ENCODE data around the gene SERINC5.

The SERINC5 gene

GRCh38 chr5:80083101-80083890 is 172.6 kb downstream of the SERINC5 start:
- DNase-seq: peak; percentile 30

- peak; percentile 29 for DNase-seq
These were observed 173.1 kb downstream of the SERINC5 start for GRCh38 chr5:80082731-80083100.

- DNase-seq: no peak
These were observed 173.6 kb downstream of the SERINC5 start for GRCh38 chr5:80082281-80082680.

DNA sequence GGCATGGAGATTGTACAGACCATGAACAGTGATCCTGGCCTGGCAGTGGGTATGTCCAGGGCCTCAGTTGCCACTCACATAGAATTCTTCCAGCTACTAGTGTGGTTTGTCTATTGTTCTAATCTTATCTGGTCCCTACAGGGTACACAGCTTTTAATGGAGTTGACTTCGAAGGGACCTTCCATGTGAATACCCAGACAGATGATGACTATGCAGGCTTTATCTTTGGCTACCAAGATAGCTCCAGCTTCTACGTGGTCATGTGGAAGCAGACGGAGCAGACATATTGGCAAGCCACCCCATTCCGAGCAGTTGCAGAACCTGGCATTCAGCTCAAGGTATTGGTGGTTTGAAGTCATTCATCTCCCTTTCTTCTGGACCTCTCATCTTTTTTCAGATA is 176.9 kb downstream of the SERINC5 start:
- DNase-seq: no peak

- no peak for DNase-seq
These were observed 178.7 kb downstream of the SERINC5 start for GRCh38 chr5:80077051-80077714.

DNA sequence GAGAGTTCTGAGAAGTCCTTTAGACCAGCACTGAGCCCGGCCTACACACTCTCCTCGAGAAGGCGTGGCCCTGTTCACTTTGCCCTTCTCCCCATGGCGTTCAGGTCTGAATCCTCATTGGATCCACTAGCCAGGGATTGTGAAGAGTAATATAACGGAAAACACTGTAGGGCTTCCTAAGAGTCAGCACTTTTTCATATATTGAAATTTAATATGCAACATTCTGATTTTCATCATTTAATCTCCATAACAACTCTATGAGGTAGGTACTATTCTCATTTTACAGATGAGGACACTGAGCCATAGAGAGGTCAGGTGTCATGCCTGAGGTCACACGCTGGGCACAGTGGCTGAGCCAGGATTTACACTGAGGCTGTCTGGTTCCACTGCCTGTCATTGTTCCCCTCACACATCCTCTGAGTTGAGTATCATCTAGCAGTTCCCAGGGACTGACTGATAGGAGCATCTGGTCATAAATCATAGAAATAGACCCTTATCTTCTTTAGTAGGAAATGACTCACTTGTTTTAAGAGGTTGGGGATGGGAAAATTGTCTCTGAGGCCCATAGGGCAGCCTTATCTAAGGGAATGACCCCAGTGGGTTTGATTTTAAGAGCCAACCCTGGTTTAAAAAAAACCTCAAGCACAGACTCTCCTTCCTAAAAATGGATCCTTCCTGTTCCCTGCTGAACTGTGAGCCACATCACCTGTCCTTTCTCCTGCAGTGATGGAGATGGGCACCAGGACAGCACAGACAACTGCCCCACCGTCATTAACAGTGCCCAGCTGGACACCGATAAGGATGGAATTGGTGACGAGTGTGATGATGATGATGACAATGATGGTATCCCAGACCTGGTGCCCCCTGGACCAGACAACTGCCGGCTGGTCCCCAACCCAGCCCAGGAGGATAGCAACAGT is 179.5 kb downstream of the SERINC5 start:
- no peak for DNase-seq

GRCh38 chr5:80072103-80073073 is 183.5 kb downstream of the SERINC5 start:
- no peak for DNase-seq

GRCh38 chr5:80071510-80072021 is 184.3 kb downstream of the SERINC5 start:
- no peak for DNase-seq

- no peak for DNase-seq
These were observed 185.4 kb downstream of the SERINC5 start for GRCh38 chr5:80070338-80071056.

DNA sequence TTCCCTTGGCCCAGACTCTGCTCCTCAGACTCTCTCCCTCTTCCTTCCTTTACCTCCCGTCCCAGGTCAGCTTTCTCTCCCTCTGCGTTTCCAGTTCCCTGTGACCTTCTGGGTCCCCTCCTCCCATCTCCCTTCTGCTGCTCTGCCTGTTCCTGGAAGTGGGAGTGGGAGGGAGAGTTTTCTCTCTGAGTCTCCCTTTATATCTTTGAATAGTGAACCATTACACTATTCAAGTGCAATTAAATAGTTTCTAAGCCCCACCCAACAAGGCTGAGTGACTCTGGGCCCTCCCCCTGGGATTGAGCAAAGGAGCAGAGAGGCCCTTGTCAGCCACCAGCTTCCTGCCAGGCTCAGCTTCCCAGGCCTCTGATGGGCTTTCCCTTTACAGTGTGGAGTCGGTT is 185.9 kb downstream of the SERINC5 start:
- DNase-seq: no peak

DNA sequence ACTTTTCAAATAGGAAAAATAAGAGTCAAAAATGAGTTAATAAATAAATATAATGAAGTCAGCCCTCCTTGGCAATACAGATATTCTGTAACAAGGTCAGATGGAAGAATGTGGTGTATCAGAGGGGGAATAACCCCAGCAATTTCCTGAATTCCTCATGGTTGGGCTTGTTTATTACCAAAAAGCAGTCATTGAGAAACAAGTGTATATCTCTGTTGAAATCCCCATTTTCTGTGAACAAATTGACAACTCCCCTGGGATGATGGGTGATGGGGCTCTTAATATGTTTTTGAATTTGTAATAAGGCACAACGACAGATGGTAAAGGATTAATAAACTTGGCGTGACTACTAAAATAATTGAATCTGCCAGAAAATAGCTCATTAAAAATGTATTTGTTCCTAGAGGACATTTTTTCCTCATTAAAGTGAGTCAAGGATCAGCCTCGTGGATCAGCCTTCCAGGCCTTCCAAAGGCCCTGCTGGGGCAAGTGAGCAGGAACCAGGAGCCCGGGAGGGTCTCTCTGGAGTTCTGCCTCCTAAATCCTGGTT is 186.5 kb downstream of the SERINC5 start:
- DNase-seq: no peak

- no peak for DNase-seq
These were observed 187.1 kb downstream of the SERINC5 start for GRCh38 chr5:80068775-80069174.

- no peak for DNase-seq
These were observed 187.6 kb downstream of the SERINC5 start for GRCh38 chr5:80068246-80068636.

DNA sequence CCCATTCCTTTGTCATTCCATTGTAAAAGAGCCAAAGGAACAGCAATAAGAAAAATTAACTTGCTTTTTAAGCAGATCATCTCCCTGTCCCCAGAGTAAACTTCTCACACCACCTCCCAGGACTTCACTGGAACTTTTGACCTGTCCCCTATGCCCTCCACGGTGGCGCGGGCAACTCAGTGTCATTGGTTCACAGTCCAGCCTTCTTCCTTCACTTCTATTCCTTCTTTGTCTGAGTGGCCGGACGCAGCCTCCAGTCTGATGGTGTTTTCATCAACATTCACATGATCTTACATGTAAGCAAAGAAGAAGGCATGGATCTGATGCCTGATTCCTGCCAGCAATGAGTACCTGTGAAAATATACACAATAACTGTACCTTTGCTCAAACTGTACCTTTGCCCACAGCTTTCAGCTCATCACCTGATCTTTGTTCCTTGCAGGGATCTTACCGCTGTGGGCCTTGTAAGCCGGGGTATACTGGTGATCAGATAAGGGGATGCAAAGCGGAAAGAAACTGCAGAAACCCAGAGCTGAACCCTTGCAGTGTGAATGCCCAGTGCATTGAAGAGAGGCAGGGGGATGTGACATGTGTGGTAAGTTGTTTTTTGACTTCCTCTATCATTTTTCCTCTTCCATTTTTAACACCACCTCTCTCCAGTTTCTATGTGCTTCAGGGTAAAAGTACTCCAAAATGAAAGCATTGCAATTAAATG is 188.2 kb downstream of the SERINC5 start:
- no peak for DNase-seq

DNA sequence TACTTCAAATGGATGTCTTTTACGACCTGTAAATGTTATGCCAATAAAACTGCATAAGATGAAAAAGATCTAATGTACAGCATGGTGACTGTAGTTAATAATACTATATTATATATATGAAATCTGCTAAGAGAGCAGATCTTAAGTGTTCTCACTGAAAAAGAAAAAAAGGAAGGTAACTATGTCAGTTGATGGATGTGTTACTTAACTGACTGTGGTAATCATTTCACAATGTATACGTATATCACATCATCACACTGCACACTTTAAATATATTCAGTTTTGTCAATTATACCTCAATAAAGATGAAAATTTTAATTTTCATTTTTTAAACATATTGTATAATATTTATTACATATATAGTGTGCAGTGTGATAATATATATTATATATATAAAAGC is 188.8 kb downstream of the SERINC5 start:
- no peak for DNase-seq

- no peak for DNase-seq
These were observed 191.7 kb downstream of the SERINC5 start for GRCh38 chr5:80064124-80064523.

Data from NCI-H510A (cell line).